NOMO-1 treated with dmso at 0.1 percent for 144 hours (cell line): ENCODE measurements around the gene MARK3.
A peak's percentile ranks its signal among the peaks of the same experiment; 100 is the strongest.

ENCODE experiments used
- DNase-seq: peaks from one replicate; lab custom pipeline; 2025; ENCODE audit not compliant: unreplicated experiment; lab: John Stamatoyannopoulos, UW

MARK3 gene

DNA sequence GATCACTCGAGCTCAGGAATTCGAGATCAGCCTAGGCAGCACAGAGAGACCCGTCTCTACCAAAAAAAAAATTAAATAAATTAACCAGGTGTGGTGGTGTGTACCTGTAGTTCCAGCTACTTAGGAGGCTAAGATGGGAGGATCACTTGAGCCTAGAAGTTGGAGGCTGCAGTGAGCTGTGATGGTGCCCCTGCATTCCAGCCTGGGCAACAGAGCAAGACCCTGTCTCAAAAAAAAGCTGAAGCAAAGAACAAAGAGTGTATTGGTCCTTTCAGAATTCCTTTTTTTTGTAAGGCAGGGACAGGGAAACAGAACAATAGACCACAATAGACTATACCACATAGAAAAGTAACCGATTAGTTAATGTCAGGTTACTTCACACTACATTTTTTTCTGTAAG is 47.4 kb downstream of the MARK3 start:
- no peak for DNase-seq

DNA sequence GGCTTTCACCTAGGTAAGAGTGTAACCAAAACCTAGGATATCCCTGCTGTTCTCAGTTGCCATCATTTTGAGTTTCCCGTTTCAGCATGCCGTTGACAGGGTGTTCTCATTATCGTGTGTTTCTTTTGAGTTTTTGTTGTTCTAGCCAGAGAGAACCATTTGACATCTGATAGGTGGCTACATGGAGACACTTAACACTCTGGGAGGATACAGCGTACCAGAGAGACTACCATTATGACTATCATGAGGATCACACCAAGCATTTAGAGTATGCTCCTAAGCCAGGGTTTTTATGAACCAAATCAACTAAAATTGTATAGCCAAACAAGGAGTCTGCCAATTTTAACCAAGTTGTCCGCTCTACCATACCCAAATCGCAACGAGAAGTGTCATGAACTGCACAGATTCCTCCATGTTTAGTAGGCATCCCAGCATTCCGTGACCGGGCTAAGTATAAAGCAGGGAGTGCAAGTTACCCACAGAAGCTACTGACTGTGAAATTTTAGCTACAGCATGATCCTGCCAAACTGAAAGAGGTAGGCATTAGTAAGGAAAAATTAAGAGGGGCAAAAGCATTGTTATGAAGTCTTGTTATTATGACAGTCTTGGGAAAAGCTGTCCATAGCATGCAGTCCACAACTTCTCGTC is 48.8 kb downstream of the MARK3 start:
- DNase-seq, result no peak

- no peak for DNase-seq
These were observed 49.7 kb downstream of the MARK3 start for GRCh38 chr14:103434868-103435442.

DNA sequence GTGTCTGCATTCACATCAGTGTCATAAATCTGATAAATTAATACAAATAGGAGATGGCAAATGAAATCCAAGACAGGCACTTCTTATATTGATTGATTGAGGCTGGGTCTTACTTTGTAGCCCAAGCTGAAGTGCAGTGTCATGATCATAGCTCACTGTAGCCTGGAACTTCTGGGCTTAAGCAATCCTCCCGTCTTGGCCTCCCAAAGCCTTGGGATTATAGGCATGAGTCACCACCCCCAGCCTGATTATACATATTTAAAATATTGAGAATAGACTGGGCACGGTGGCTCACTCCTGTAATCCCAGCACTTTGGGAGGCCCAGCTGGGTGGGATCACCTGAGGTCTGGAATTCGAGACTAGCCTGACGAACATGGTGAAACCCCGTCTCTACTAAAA is 51.3 kb downstream of the MARK3 start:
- no peak for DNase-seq

DNA sequence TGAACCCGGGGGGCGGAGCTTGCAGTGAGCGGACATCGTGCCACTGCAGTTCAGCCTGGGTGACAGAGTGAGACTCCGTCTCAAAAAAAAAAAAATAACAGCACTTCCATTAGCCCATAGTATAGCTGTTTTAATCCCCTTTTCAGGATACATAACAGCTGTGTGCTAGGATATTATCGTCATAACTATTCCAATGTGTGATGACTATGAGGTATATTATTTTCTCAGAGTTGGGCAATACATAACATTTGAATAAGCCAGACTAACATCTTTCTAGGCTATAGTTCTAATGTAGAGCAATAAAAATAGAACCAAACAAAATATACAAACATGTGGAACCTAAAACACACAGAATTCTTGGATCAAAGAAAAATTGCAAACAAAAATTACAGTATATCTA is 57.1 kb downstream of the MARK3 start:
- DNase-seq, result no peak

DNA sequence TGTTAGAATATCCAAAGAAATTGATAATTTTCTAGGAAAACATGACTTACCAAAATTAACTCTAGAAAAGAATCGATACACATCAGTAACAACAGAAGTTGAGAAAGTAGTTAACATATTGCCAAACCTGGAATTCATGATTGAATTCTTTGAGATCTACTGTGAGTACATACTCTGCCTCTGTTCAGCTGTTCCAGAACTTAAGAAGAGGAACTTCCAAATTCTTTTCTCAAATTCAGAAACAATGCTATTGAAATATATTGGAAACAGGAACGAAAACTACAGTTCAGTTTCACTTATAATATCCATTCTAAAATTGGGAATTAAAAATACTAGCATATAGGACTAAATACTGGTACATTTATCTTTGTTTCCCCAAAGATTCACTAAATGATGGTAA is 57.9 kb downstream of the MARK3 start:
- no peak for DNase-seq

DNA sequence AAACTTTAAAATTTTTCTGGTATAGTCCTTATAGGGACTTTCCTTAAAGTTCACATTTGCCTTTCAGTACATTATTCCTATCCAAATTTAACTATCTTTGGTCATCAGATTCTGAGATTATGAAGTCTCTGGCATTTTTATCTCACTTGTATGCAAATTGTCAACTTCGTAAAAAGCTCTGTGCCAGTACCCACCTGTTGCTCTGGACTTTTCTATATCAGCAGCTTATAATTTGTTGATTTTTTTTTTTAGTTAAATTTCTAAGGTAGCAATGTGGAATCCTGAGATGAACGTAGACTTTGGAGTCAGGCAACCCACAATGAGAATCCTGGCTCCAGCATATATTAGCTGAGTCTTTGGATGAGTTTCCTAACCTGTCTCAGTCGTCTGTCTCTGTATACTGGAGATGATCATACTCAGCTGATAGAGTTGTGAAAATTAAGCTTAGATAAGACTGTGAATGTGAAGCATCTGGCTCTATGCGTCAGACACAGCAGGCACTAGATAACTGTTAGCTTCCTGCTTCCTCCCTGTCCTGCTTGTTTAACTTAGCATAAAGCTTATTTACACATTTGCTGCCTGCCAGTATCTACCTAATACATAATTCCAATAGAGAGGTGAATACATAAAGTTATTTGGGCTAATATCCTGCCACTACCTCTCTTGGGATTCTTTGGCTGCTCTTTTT is 59.8 kb downstream of the MARK3 start:
- no peak for DNase-seq

- DNase-seq, result no peak
These were observed 60.6 kb downstream of the MARK3 start for GRCh38 chr14:103445806-103446205.

GRCh38 chr14:103448097-103448496 is 62.9 kb downstream of the MARK3 start:
- no peak for DNase-seq

DNA sequence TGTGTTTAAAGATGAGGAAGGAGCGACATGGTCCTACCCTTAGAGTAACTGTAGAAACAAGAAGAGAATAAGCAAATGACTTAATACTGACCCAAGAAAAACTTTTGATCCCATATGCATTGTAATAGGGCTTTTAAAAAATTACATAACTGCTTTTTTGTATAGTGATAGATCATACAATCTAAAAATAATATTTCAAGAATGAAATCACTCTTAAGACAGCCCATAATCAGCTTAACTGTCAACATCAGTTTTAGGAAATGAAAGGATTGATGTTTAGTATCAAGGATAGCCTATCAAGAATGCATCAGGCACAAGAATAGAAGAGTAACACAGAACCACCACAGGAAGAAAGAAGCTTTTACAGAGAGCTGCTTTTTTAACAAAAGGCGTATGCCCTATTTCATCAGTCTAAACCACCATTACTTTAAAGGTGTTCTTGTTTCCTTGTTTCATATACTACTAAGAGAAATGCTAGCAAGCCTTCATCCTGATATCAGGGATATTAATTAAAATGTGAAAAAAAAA is 64.5 kb downstream of the MARK3 start:
- no peak for DNase-seq

- DNase-seq, result no peak
These were observed 65.2 kb downstream of the MARK3 start for GRCh38 chr14:103450416-103450815.

GRCh38 chr14:103451401-103451800 is 66.2 kb downstream of the MARK3 start:
- DNase-seq, result no peak

GRCh38 chr14:103453791-103454190 is 68.6 kb downstream of the MARK3 start:
- DNase-seq, result no peak

- no peak for DNase-seq
These were observed 71.1 kb downstream of the MARK3 start for GRCh38 chr14:103456167-103456835.

DNA sequence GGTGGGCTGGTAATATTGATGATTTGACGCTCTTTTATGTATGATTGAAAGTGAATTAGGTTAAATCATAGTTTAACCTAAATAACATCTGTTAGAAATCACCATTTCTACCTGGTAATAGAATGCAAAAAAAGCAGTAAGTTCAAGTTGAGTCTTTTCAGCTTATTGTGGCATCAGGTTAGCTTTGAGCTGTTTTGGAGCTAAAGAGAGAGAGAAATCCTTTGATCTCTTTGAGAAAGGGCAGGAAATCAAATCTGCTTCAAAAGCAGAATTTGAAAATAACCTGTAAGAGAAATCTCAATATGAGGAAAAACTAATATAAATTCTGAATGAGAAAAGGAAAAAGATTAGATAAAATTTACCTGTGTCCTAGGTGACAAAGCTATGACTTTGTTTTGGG is 75.2 kb downstream of the MARK3 start:
- DNase-seq, result no peak

GRCh38 chr14:103463149-103463548 is 77.9 kb downstream of the MARK3 start:
- no peak for DNase-seq

DNA sequence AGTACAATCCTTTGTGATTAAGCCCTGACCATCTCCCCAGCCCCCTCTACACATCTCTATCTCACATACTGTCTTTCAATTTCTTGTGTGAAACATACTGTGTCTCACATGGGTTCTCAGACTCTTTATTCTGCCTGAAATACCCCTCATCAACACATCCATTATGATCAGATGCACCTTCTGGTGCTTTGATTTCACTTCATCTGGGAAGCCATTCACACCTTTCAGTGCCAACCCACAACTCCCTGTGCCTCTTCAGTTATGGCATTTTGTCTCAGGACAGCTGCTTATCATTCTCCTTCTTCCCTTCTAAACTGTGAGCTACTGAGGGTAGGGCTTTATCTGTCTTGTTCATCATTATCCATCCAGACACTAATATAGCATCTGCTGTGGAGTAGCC is 78.6 kb downstream of the MARK3 start:
- DNase-seq, result no peak

DNA sequence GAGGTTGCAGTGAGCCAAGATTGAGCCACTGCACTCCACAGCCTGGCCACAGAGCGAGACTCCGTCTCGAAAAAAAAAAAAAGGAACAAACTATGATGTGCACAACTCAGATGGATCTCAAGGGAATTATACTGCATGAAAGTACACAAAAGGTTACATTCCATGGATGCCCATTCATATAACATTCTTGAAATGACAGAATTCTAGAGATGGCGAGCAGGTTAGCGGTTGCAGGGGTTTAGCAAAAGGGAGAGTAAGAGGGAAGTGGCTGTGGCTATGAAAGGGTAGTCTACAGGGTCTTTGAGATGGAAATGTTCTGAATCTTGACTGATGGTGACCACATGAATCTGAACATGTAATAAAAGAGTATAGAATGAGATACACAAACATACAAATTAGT is 87.7 kb downstream of the MARK3 start:
- no peak for DNase-seq

DNA sequence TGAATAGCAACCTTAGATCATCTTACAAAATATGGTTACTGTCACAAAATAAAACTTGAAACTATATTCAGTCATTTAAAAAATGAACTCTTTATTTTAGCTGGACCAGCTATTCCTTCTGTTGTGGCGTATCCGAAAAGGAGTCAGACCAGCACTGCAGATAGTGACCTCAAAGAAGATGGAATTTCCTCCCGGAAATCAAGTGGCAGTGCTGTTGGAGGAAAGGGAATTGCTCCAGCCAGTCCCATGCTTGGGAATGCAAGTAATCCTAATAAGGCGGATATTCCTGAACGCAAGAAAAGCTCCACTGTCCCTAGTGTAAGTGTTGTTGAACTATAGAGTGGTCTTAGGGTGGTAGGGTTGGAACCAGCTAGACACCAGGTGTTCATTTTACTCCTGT is 89.7 kb downstream of the MARK3 start:
- DNase-seq, result no peak

DNA sequence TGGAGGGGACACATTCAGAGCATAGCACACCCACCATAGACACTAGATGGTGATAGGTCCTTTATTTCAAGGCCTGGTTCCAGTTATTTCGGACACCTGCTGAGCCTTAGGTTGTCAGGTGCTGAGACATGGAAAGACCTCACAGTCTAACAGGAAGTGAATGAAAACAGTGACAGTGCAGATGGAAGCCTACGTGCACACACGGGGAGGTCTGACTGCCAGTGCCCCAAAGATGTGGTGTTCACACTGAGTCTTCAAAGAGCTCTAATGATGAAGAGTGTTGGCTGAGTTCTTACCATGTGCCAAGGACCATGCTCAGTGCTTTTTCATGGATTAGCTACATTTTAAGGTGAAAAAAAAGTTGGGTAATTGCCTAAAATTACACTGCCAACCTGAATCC is 90.8 kb downstream of the MARK3 start:
- no peak for DNase-seq

DNA sequence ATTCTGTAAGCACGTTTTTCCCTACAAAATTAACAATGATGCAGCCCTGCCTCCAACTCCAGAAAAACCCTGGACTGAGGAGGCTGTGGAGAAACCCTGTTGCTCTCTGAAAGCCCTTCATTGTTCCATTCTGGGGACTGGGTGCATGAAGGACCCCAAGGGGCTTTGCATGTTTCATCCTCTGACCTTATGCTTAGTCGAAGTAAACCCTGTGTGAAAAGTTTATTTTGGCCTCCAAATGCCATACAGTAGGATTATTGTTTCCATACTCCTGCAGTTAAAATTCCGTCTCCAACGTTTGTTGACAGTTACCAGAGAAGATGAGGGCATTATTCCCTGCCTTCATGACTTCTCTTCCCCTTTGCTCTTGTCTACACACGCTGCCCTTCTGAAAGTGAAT is 91.4 kb downstream of the MARK3 start:
- DNase-seq, result no peak

DNA sequence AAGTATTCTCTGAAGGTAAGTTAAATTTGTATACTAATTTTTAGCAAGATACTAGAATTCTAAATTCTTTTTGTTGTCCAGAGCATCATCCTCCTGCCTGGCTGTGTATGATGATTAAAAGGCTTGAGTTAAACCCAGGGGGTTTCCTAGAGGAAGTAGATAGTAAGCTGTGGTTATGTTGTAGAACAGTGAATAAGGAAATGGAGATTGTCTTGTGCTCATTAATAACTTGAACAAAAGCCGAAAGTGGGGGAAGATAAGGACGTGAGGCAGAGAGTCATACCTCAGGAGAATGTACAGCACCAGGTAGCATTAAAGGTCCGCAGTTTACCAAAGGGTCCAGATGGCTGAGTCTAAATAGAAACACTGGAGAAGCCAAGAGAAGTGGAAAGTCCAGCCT is 95.4 kb downstream of the MARK3 start:
- DNase-seq, result peak; percentile 2
